NCI-H69 (cell line): ENCODE measurements around the gene CBFA2T2.
"Not testable (repeated sequence)": the region's sequence is repeated elsewhere in the genome, so short reads cannot be mapped to it uniquely, and the experiment has no call there.

Source experiments
- DNase-seq: peaks from one replicate; lab custom pipeline; 2025; lab: John Stamatoyannopoulos, UW

The CBFA2T2 gene

DNA sequence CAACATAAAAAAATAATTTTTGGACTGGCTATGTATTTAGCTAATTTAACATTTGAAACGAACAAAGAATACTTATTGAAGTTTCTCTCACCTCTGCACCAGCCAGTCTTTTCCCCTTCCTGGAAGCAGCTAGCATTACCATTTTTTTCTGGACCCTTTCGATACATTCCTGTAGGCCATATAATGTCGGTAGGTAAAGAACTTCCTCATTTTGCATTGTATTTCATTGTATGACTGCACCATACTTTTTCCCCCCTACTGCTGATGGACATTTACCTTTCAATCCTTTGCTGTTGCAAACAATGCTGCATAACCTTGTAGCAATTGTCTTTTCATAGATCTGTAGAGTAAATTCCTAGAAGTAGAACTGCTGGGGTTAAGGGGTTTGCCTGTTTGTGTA, 17.6 kb downstream of the CBFA2T2 start:
- no peak for DNase-seq

DNA sequence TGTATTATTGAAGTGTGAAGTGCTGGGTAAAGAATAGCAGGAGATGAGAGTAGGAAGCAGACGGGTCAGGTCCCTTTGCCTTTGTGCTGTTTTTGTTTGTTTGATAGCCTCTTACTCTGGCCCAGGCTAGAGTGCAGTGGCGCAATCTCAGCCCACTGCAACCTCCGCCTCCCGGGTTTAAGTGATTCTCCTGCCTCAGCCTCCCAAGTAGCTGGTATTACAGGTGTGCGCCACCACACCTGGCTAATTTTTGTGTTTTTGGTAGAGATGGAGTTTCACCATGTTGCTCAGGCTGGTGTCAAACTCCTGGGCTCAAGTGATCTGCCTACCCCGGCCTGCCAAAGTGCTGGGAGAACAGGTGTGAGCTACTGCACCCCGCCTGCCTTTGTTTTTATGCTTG, 18.1 kb downstream of the CBFA2T2 start:
- not testable (repeated sequence) for DNase-seq

- DNase-seq: not testable (repeated sequence)
Observed at GRCh38 chr20:33509057-33509456, 19.2 kb downstream of the CBFA2T2 start.

DNA sequence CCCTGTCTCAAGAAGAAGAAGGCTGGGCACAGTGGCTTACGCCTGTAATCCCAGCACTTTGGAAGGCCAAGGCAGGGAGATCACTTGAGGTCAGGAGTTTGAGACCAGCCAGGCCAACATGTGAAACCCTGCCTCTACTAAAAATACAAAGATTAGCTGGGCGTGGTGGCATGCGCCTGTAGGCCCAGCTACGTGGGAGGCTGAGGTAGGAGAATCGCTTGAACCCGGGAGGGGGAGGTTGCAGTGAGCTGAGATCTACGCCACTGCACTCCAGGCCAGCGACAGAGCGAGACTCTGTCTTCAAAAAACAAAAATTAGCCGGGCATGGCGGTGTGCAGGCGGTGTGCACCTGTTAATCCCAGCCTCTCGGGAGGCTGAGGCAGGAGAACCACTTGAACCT, 22.0 kb downstream of the CBFA2T2 start:
- DNase-seq: not testable (repeated sequence)

GRCh38 chr20:33515569-33516216, 25.8 kb downstream of the CBFA2T2 start:
- peak; percentile 49 for DNase-seq

DNA sequence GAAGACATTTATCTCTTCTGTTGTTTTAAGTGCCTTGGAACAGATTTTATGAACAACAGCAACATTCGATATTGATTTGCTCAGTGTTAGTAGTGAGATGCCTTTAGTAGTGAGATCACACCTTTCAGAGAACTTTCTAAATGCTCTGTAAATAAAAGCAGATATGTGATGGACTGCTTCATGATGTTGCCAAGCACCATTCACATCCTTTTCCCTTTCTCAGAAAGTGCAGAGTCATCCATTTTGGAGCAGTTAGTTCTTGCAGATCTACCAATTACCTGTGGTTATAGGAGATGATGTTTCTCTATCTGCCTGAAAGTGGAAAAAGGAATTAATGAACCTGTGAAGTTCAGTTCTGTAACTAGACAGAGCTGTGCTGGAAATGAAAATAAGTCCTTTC, 27.0 kb downstream of the CBFA2T2 start:
- peak; percentile 62 for DNase-seq

DNA sequence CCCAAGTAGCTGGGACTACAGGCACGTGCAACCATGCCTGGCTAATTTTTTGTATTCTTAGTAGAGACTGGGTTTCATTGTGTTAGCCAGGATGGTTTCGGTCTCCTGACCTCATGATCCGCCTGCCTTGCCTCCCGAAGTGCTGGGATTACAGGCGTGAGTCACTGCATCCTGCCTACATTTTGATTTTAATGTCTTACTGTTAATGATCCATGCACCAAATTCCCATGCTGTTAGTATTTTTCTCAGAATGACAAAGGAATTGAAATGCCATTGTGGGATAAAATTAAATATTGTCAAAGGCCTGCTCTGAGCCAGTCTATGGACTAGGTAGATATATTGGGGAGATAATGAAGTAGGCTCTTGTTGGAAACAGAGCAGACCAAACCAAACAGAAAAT, 28.2 kb downstream of the CBFA2T2 start:
- DNase-seq: peak; percentile 63

DNA sequence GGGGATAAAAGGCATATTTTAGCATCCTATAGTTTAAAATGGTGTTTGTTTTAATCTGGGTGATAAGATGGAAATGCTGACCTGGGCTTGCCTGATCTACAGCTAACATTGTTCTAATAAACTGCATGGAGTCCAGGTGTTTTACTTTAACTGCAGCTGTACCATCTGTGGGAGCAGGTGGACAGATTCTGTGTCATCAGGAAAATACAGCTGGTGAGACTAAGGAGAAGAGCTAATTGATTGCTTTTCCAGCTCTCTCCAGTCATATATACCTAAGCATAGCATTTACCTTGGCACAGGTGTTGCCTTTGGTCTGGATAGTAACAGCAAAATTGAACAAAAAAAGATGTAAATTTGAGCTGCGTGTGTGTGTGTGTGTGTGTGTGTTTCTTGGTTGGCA, 31.6 kb downstream of the CBFA2T2 start:
- peak; percentile 99 for DNase-seq

DNA sequence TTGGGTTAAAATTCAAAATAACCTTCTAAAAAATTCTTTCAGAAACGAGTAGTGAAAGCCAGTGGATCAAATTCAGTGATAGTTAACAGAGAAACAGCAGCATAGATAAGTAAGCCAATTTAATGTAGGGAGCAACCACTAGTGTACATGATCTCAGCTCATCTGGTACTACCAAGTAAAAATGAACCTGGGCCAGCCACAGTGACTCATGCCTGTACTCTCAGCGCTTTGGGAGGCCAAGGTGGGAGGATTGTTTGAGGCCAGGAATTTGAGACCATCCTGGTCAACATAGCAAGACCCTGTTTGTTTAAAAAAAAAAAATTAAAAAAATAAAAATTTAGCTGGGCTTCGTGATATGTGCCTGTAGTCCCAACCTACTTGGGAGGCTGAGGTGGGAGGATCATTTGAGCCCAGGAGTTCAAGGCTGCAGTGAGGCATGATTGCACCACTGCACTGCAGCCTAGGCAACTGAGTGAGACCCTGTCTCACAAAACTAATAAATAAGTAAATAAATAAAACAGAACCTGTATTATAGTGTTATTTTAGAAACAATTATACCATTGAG, 32.4 kb downstream of the CBFA2T2 start:
- DNase-seq: peak; percentile 60

DNA sequence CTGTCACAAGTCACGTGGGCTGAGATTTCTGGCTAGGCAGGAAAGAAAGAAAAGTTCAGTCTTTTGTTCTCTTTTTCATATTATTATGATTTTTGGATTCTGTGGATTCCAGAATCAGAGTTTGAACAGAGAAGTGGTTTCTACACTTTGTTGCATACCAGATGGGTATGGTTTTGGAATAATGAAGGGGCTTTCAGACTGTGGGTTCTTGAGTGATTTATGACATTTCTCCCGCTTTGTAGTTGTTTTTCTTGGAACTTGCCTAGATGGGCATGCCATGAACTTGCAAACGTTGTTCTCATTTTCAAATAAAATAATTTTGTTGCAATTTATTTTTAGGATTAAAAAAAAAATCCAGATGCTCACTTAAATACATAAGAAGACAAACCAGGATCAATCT, 34.4 kb downstream of the CBFA2T2 start:
- peak; percentile 29 for DNase-seq

DNA sequence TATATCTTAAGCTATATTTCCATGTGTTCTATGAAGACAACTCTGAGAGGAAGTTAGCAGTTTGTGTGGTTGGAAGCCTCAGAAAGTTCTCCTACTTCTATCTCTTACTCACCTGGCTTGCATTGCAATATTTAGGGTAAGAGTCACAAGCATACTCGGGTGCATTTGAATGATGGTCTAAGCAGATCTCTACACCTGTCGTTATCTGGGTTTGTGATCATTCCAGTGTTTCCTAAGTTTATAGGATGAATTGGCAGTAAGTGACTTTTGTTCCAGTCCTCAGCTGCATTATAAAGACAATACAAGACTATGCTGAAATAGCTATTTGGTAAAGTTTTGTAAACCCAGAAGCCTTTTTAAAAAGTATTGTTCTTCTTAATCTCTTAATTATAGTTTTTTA, 36.9 kb downstream of the CBFA2T2 start:
- DNase-seq: peak; percentile 20

DNA sequence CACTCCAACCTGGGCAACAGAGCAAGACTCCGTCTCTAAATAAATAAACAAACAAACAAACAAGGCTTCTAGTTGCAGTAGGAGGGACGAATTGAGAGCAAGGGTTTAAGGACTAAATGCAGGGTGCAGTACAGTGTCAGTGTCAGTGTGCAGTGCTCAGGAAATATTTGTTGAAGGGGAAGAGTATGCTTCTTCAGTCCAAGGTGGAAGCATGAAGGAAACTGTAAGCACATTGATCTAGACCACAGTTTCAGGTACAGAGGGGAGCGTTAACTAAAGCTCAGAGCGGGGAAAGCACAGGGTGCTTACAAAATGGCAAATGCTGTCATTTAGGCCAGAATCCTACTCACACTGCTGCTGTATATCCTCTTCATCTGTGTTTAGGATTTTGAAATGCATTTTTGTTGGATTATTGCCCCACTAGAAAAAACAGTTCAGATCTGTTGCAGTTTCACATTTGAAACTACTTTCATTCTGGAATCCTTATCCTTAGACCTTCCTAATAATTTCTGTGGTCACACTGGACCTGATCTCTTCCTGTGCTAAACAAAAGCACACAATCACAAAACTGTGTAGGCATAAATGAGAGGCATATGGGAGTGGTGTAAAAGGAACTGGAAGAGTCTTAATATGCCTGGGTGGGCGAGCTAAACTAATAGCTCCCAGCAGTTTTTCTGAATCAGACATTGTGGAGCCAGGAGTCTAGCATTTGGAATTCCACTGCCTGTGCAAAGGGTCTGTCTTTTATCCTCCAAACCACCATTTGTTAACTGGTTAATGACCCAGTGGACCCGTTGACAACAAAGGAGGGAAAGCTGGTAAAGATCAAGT, 41.4 kb downstream of the CBFA2T2 start:
- DNase-seq: peak; percentile 78

DNA sequence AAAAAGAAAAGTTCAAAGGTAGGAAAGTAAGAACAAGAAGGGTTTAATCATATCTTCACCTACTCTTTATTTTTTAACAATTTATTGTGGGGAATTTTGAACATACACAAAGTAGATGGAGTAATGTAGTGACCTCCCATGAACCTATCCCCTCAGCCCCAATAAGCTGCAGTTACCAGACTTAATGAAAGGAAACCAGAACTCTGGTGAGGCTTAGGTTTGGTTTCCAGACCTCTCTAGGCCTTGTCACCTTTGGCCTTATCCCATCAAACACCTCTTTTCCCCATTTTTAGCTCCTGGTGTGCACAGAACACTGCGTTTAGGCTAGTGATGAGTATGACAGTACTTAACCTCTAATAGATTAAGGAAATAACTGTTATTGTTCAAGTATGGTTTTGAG, 42.0 kb downstream of the CBFA2T2 start:
- DNase-seq: peak; percentile 44

- DNase-seq: peak; percentile 76
Observed at GRCh38 chr20:33532753-33533459, 43.0 kb downstream of the CBFA2T2 start.

- not testable (repeated sequence) for DNase-seq
Observed at GRCh38 chr20:33535717-33536116, 45.8 kb downstream of the CBFA2T2 start.

DNA sequence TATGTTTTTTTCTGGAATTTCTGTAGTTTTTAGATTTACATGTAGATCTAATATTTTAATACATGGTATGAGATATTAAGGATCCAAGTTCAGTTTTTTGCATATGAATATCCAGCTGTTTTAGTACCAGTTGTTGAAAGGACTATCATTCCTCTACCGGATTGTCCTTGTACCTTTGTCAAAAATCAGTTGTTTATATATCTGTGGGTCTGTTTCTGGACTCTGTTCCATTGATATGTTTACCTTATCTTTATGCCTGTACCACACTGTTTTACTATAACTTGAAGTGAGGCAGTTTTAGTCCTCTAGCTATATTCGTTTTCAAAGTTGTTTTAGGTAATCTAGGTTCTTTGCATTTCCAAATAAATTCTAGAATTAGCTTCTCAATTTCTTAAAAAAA, 47.7 kb downstream of the CBFA2T2 start:
- DNase-seq: no peak

DNA sequence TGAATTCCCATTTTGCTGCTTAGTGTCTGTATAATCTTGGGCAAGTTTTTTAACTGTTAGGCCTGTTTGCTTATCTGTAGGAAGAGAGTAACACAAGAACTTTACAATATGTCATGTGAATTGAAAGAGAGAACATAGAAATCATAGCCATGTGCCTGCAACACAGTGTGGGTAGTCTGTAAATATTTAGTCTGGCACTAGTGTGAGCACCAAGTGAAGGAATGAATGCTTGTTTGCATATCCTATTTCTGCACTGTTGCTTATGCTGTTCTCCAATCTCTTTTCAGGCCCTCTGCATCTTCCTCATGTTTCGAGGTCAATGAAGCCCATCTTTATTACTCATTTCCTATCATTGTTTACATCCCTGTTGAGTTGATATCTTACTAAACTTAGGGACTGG, 49.2 kb downstream of the CBFA2T2 start:
- DNase-seq: peak; percentile 23

- DNase-seq: no peak
Observed at GRCh38 chr20:33540427-33540826, 50.5 kb downstream of the CBFA2T2 start.

DNA sequence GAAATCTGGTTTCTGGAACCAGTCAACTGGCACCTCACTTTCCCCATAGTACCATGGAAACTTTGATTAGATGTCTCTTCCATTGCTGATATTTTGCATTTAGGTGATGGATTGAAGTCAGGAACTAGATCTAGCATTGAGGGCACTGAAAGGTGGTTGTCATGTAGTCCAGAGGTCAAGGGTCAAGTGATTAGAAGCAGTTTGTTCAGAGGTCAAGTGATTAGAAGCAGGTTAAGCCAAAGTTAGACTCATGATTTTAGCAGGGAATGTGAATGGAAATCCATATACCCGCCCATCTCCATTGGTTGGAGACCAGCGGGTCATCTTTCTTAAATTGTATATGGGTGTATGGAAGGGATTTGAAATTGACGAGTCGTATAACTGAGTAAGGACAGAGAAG, 51.2 kb downstream of the CBFA2T2 start:
- no peak for DNase-seq

- DNase-seq: no peak
Observed at GRCh38 chr20:33541797-33542196, 51.9 kb downstream of the CBFA2T2 start.

DNA sequence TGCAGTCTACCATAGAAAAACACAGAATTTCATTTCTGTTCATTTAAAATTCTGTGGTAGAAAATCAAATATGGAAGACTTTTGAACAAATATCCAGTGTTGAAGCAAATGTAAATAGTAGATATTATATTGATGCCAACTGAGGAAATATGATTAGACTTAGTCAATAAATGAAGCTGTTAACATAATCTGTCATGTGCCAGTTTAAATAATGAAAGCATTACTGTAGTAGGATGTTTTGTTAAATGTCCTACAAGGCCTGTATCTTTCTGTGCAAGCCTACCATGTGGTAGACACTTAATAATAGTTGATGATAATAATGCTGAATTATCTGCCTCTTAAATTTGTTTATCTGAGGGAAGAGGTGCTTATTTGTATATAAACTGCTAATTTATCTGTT, 55.9 kb downstream of the CBFA2T2 start:
- no peak for DNase-seq

GRCh38 chr20:33549229-33549999, 59.5 kb downstream of the CBFA2T2 start:
- peak; percentile 39 for DNase-seq
